SK-N-SH (cell line): ENCODE measurements around the gene CFTR. TPM values are rescaled to one million over a fixed set of nuclear protein-coding genes. Genes with fewer than 3 reads are reported as not detected.

Source experiments
- CTCF ChIA-PET: fragments of 300-600, 350-600 bp; formaldehyde crosslinking; extraction: SDS; loops from one replicate; lab custom pipeline; 2021; lab: Yijun Ruan, JAX
- POLR2A ChIA-PET: fragments of 350-600 bp; sonication (Branson Sonifier 250); formaldehyde crosslinking; extraction: SDS; loops from one replicate; lab custom pipeline; 2020; ENCODE audit warnings: antibody characterized with exemption, inconsistent platforms; lab: Yijun Ruan, JAX
- DNase-seq: peaks from one replicate; pipeline ENCODE4 v3.0.0; 2012
- H2AFZ ChIP-seq: fragments of 200-600 bp; sonication (generic); 2 replicates; pipeline ENCODE4 v1.8.1; 2016; ENCODE audit warnings: antibody characterized with exemption, mild to moderate bottlenecking, low read depth
- H3F3A ChIP-seq: fragments of 200-600 bp; sonication (generic); replicated peaks from 2 replicates; pipeline ENCODE3; 2016; ENCODE audit warnings: antibody characterized with exemption, mild to moderate bottlenecking; ENCODE audit not compliant: insufficient read depth
- H3K27ac ChIP-seq, 2 experiments: fragments of 200-500 bp in 1 of 2; fragments of 200-600 bp in 1 of 2; sonication (Bioruptor generic) in 1 of 2; sonication (generic), shearing (Covaris generic) in 1 of 2; 2 replicates each; pipeline versions ENCODE4 v1.5.1 to v1.6.1; 2014 to 2016; ENCODE audit warnings: low read depth in 2 of 2, inconsistent platforms in 1 of 2, low read length in 1 of 2, mild to moderate bottlenecking in 1 of 2, mixed read lengths in 1 of 2
- H3K27me3 ChIP-seq: fragments of 200-600 bp; sonication (generic), shearing (Covaris generic); 2 replicates; pipeline ENCODE4 v1.6.1; 2016; ENCODE audit warnings: mixed run types; ENCODE audit not compliant: insufficient read depth
- H3K36me3 ChIP-seq, 2 experiments: fragments of 200-500 bp in 1 of 2; fragments of 200-600 bp in 1 of 2; sonication (Bioruptor generic) in 1 of 2; sonication (generic) in 1 of 2; replicated peaks in 1 of 2; 2 replicates each; pipeline versions ENCODE3 to v1.5.1; 2014 to 2016; ENCODE audit warnings: low read length in 1 of 2, mild to moderate bottlenecking in 1 of 2; ENCODE audit not compliant: insufficient read depth in 2 of 2, control insufficient read depth in 1 of 2
- H3K4me1 ChIP-seq, 2 experiments: fragments of 200-500 bp in 1 of 2; fragments of 200-600 bp in 1 of 2; sonication (Bioruptor generic) in 1 of 2; sonication (generic), shearing (Covaris generic) in 1 of 2; 2 replicates each; pipeline versions ENCODE4 v1.5.1 to v1.6.1; 2014 to 2016; ENCODE audit warnings: low read depth in 1 of 2, low read length in 1 of 2, mixed run types in 1 of 2; ENCODE audit not compliant: insufficient read depth in 2 of 2, control insufficient read depth in 1 of 2
- H3K4me2 ChIP-seq: fragments of 200-600 bp; sonication (generic), shearing (Covaris generic); 2 replicates; pipeline ENCODE4 v1.6.1; 2017; ENCODE audit warnings: mixed run types
- H3K4me3 ChIP-seq, 2 experiments: fragments of 200-500 bp in 1 of 2; fragments of 200-600 bp in 1 of 2; sonication (Bioruptor generic) in 1 of 2; sonication (generic), shearing (Covaris generic) in 1 of 2; 2 replicates each; pipeline versions ENCODE4 v1.5.1 to v1.8.1; 2014 to 2016; ENCODE audit warnings: low read depth in 2 of 2, inconsistent platforms in 1 of 2, low read length in 1 of 2, mild to moderate bottlenecking in 1 of 2, mixed read lengths in 1 of 2, moderate library complexity in 1 of 2
- H3K79me2 ChIP-seq: fragments of 200-600 bp; sonication (generic); 2 replicates; pipeline ENCODE4 v1.8.1; 2017; ENCODE audit warnings: mild to moderate bottlenecking; ENCODE audit not compliant: insufficient read depth
- H3K9ac ChIP-seq: fragments of 200-600 bp; sonication (generic); 2 replicates; pipeline ENCODE4 v1.6.1; 2017; ENCODE audit warnings: mixed run types
- H3K9me2 ChIP-seq: fragments of 200-600 bp; sonication (generic); 2 replicates; pipeline ENCODE4 v1.6.1; 2017; ENCODE audit warnings: mixed run types
- H3K9me3 ChIP-seq: fragments of 200-600 bp; sonication (generic); 2 replicates; pipeline ENCODE4 v1.6.1; 2017; ENCODE audit warnings: mixed run types, mild to moderate bottlenecking, moderate library complexity
- H4K20me1 ChIP-seq: fragments of 200-600 bp; sonication (generic); 2 replicates; pipeline ENCODE4 v1.6.1; 2017; ENCODE audit warnings: mild to moderate bottlenecking, mixed run types; ENCODE audit not compliant: insufficient read depth
- ELF1 ChIP-seq: IDR thresholded peaks from 2 replicates; pipeline ENCODE4 v1.4.0; 2012
- EP300 ChIP-seq, 2 experiments: IDR thresholded peaks; 2 replicates each; pipeline versions ENCODE4 v1.4.0 to v1.6.1; 2012; ENCODE audit warnings: borderline replicate concordance in 1 of 2, low read depth in 1 of 2, low read length in 1 of 2
- FOSL2 ChIP-seq: IDR thresholded peaks from 2 replicates; pipeline ENCODE4 v1.4.0; 2012; ENCODE audit warnings: low read depth, mild to moderate bottlenecking, moderate library complexity, borderline replicate concordance
- FOXJ3 ChIP-seq: sonication (generic); formaldehyde crosslinking; IDR thresholded peaks from 2 replicates; pipeline ENCODE4 v1.5.1; 2020; ENCODE audit warnings: mild to moderate bottlenecking, missing genetic modification reagents
- GABPA ChIP-seq: IDR thresholded peaks from 2 replicates; pipeline ENCODE4 v1.4.0; 2012; ENCODE audit warnings: low read depth, mild to moderate bottlenecking
- GATA2 ChIP-seq: sonication (generic); formaldehyde crosslinking; IDR thresholded peaks from 2 replicates; pipeline ENCODE4 v1.5.0; 2020; ENCODE audit warnings: mild to moderate bottlenecking, missing genetic modification reagents
- MXI1 ChIP-seq: IDR thresholded peaks from 2 replicates; pipeline ENCODE4 v1.6.1; 2012; ENCODE audit warnings: mild to moderate bottlenecking, low read depth, low read length, improper control_type of control experiment
- NFIC ChIP-seq: IDR thresholded peaks from 2 replicates; pipeline ENCODE4 v1.4.0; 2012; ENCODE audit warnings: borderline replicate concordance
- NRF1 ChIP-seq: IDR thresholded peaks from 2 replicates; pipeline ENCODE4 v1.6.1; 2012; ENCODE audit warnings: low read depth, mild to moderate bottlenecking, low read length
- PBX3 ChIP-seq: IDR thresholded peaks from 2 replicates; pipeline ENCODE4; 2012
- POLR2AphosphoS5 ChIP-seq: IDR thresholded peaks from 2 replicates; pipeline ENCODE4 v1.6.1; 2012; ENCODE audit warnings: low read depth, low read length
- RAD21 ChIP-seq: IDR thresholded peaks from 2 replicates; pipeline ENCODE4 v1.6.1; 2012; ENCODE audit warnings: mild to moderate bottlenecking, low read length
- RFX5 ChIP-seq: IDR thresholded peaks from 2 replicates; pipeline ENCODE4 v1.6.1; 2012; ENCODE audit warnings: mild to moderate bottlenecking, improper control_type of control experiment, low read length
- RXRA ChIP-seq: IDR thresholded peaks from 2 replicates; pipeline ENCODE4 v1.4.0; 2012; ENCODE audit warnings: low read depth, mild to moderate bottlenecking, borderline replicate concordance
- SIN3A ChIP-seq: IDR thresholded peaks from 2 replicates; pipeline ENCODE4 v1.6.1; 2012; ENCODE audit warnings: low read depth, mild to moderate bottlenecking, low read length, moderate library complexity, borderline replicate concordance
- TCF12 ChIP-seq: IDR thresholded peaks from 2 replicates; pipeline ENCODE4 v1.4.0; 2012
- ZBTB33 ChIP-seq: IDR thresholded peaks from 2 replicates; pipeline ENCODE4 v1.4.0; 2012; ENCODE audit warnings: low read depth, borderline replicate concordance
- WGBS: methylation state at CpG from one replicate; pipeline ENCODE4 v1.1.6; 2017; ENCODE audit warnings: low lambda C conversion rate; 5-methylcytosine and 5-hydroxymethylcytosine counted together
- polyA plus RNA-seq, 3 experiments: library from polyadenylated mRNA; depleted of rRNA; stranded (reverse); fragments of >200 nt; gene quantifications; 2 replicates each; pipeline ENCODE4 v1.2.3, GENCODE V29; 2012
- TF ChIP-seq, protein P1 (sequence below): fragments of 200-600 bp; sonication (generic); IDR thresholded peaks from 2 replicates; pipeline ENCODE4 v1.6.1; 2017; ENCODE audit warnings: antibody characterized with exemption, mild to moderate bottlenecking, moderate library complexity
- TF ChIP-seq, protein P2 (sequence below): IDR thresholded peaks from 2 replicates; pipeline ENCODE4 v1.6.1; 2012; ENCODE audit warnings: mild to moderate bottlenecking, low read depth, low read length, moderate library complexity

CFTR gene
- polyA plus RNA-seq, 1 of the 3 experiments (the other 2 are of a cell fraction) = not detected

GRCh38 chr7:117686311-117686935 is 206.6 kb downstream of the CFTR start (continued):
- no peak for TF ChIP-seq PBX3

GRCh38 chr7:117688126-117688525 is 208.3 kb downstream of the CFTR start:
- Histone ChIP-seq H3K9ac (no peak overlapping the region), H3K4me2 (no peak overlapping the region), H3K36me3 (no peaks in the 10 kb centered on the region), H4K20me1 (no peaks in the 10 kb centered on the region), H2AFZ (no peak overlapping the region), H3K9me2 (no peaks in the 10 kb centered on the region), H3K4me1 (no peaks in the 10 kb centered on the region), H3K27me3 (peaks cover 8% of the 10 kb centered on the region; the same call in 1 of the 2 replicates), H3K4me3 (no peak overlapping the region), H3K27ac (no peak overlapping the region), H3K9me3 (no peaks in the 10 kb centered on the region), H3F3A (no peaks in the 10 kb centered on the region), H3K79me2 (no peaks in the 10 kb centered on the region)
- 19% methylated on average over 2 of the region's 2 CpGs for WGBS
- no peak for DNase-seq
- POLR2A ChIA-PET = no interaction called here
- TF ChIP-seq NRF1 (no peak), ELF1 (no peak), EP300 (IDR thresholded peaks at IDR 0.05; ENCODE audit: borderline replicate concordance in 1 of 2, low read depth in 1 of 2, low read length in 1 of 2) (no peak), FOSL2 (no peak), NFIC (no peak), PBX3 (no peak), SIN3A (no peak), RXRA (no peak), POLR2AphosphoS5 (no peak), TCF12 (no peak), RAD21 (no peak), RFX5 (no peak), GABPA (no peak), FOXJ3 (CRISPR knock-in tag) (no peak), GATA2 (no peak), ZBTB33 (no peak), MXI1 (no peak)
- TF ChIP-seq, protein P1, sequence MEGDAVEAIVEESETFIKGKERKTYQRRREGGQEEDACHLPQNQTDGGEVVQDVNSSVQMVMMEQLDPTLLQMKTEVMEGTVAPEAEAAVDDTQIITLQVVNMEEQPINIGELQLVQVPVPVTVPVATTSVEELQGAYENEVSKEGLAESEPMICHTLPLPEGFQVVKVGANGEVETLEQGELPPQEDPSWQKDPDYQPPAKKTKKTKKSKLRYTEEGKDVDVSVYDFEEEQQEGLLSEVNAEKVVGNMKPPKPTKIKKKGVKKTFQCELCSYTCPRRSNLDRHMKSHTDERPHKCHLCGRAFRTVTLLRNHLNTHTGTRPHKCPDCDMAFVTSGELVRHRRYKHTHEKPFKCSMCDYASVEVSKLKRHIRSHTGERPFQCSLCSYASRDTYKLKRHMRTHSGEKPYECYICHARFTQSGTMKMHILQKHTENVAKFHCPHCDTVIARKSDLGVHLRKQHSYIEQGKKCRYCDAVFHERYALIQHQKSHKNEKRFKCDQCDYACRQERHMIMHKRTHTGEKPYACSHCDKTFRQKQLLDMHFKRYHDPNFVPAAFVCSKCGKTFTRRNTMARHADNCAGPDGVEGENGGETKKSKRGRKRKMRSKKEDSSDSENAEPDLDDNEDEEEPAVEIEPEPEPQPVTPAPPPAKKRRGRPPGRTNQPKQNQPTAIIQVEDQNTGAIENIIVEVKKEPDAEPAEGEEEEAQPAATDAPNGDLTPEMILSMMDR = no peak
- TF ChIP-seq, protein P2, sequence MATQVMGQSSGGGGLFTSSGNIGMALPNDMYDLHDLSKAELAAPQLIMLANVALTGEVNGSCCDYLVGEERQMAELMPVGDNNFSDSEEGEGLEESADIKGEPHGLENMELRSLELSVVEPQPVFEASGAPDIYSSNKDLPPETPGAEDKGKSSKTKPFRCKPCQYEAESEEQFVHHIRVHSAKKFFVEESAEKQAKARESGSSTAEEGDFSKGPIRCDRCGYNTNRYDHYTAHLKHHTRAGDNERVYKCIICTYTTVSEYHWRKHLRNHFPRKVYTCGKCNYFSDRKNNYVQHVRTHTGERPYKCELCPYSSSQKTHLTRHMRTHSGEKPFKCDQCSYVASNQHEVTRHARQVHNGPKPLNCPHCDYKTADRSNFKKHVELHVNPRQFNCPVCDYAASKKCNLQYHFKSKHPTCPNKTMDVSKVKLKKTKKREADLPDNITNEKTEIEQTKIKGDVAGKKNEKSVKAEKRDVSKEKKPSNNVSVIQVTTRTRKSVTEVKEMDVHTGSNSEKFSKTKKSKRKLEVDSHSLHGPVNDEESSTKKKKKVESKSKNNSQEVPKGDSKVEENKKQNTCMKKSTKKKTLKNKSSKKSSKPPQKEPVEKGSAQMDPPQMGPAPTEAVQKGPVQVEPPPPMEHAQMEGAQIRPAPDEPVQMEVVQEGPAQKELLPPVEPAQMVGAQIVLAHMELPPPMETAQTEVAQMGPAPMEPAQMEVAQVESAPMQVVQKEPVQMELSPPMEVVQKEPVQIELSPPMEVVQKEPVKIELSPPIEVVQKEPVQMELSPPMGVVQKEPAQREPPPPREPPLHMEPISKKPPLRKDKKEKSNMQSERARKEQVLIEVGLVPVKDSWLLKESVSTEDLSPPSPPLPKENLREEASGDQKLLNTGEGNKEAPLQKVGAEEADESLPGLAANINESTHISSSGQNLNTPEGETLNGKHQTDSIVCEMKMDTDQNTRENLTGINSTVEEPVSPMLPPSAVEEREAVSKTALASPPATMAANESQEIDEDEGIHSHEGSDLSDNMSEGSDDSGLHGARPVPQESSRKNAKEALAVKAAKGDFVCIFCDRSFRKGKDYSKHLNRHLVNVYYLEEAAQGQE = no peak
- TF ChIP-seq, all 33 proteins: peak for 0
- CTCF ChIA-PET = no interaction called here
